GM21423 (cell line): Measurements from ENCODE around the gene EFCAB9.

Source experiments
- ATAC-seq: cut with Tn5 transposase; IDR thresholded peaks from one replicate; pipeline ENCODE4 v1.9.1; 2021; ENCODE audit warnings: mild to moderate bottlenecking, moderate library complexity; ENCODE audit not compliant: unreplicated experiment

EFCAB9 gene

GRCh38 chr5:172235827-172236736, 42.1 kb downstream of the EFCAB9 start:
- ATAC-seq: no peak

- ATAC-seq: no peak
Measured at GRCh38 chr5:172238334-172238733, 44.4 kb downstream of the EFCAB9 start.

- ATAC-seq: no peak
Measured at GRCh38 chr5:172243302-172243701, 49.3 kb downstream of the EFCAB9 start.

- no peak for ATAC-seq
Measured at GRCh38 chr5:172245046-172245445, 51.1 kb downstream of the EFCAB9 start.

GRCh38 chr5:172245703-172246125, 51.7 kb downstream of the EFCAB9 start:
- no peak for ATAC-seq

GRCh38 chr5:172248637-172249036, 54.7 kb downstream of the EFCAB9 start:
- no peak for ATAC-seq

- no peak for ATAC-seq
Measured at GRCh38 chr5:172251419-172251818, 57.4 kb downstream of the EFCAB9 start.

GRCh38 chr5:172252501-172252900, 58.5 kb downstream of the EFCAB9 start:
- no peak for ATAC-seq
